Subcutaneous adipose tissue (tissue), 4 donors: ENCODE measurements around the gene CDC42BPA. TPM values are rescaled to one million over a fixed set of nuclear protein-coding genes. Genes with fewer than 3 reads are reported as not detected.

Experiments
- total RNA-seq, 4 donors: library from RNA; depleted of rRNA; stranded (reverse); fragments of >200 nt; gene quantifications; one replicate each; pipeline ENCODE4 v1.1.0, GENCODE V29; 2016
- TF ChIP-seq, protein P1 (sequence below): fragments of 450-650 bp; IDR thresholded peaks from one replicate; pipeline ENCODE4 v1.5.1; 2016; ENCODE audit warnings: low read depth, mild to moderate bottlenecking, control low read depth, antibody characterized with exemption, moderate library complexity

Gene CDC42BPA
- total RNA-seq, 4 donors from 2014 or later, result 43.2 to 68.2 (median 55.3) TPM

DNA sequence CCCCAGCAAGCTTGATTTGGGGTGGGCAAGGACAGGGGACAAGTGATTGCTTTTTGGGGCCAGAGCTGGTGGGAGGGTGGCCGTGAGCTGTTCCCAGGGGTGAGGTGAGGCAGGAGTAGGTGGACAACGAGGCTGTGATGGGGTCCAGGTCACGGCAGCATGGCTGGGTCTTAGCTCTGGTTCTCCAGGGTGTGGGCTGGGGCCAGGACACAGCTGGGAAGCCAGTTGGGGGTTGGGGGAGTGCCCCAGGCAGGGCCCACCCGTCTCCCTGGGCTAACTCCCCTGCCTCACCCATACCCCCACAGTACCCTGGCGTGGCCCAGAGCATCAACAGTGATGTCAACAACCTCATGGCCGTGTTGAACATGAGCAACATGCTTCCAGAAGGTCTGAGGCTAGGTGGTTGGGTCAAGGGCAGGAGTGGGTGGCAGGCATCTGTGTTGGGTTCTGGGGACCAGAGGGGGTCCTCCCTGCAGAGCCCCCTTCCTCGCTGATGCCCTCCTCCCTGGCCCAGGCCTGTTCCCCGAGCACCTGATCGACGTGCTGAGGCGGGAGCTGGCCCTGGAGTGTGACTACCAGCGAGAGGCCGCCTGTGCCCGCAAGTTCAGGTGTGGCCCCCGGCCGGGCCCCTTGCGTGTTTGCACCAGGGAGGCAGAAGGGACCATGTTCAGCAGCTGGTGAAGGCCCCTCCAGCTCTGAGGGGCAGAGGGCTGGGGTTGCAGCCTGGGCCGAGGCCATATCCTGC lies 334.9 kb downstream of the CDC42BPA start:
- TF ChIP-seq, protein P1, sequence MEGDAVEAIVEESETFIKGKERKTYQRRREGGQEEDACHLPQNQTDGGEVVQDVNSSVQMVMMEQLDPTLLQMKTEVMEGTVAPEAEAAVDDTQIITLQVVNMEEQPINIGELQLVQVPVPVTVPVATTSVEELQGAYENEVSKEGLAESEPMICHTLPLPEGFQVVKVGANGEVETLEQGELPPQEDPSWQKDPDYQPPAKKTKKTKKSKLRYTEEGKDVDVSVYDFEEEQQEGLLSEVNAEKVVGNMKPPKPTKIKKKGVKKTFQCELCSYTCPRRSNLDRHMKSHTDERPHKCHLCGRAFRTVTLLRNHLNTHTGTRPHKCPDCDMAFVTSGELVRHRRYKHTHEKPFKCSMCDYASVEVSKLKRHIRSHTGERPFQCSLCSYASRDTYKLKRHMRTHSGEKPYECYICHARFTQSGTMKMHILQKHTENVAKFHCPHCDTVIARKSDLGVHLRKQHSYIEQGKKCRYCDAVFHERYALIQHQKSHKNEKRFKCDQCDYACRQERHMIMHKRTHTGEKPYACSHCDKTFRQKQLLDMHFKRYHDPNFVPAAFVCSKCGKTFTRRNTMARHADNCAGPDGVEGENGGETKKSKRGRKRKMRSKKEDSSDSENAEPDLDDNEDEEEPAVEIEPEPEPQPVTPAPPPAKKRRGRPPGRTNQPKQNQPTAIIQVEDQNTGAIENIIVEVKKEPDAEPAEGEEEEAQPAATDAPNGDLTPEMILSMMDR, result no peak

DNA sequence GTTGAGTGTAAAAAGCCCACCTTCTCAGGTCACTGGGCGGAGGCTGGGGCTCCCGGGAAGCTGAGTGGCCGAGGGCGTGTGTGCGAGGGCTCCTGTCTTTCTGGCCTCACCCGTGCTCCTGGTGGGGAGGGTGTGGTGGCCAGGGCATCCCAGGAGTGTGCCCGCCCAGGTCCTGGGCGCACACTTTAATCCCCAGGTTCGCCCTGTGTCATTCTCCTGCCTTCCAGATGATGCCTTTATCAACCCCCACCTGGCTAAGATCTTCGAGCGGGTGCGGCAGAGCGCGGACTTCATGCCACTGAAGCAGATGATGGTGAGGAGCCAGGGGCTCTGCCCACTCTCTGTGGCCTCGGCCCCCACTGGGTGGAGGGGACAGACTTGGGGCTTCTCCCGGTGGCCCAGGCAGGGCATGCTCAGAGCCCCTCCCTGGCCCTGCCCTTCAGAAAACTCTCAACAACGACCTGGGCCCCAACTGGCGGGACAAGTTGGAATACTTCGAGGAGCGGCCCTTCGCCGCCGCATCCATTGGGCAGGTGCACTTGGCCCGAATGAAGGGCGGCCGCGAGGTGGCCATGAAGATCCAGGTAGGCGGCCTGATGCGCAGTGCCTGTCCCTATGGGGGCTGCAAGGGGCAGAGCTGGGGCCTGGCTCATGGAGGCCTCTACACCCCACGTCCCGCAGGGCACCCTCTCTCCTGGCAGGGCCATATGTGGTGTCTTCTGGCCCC lies 335.7 kb downstream of the CDC42BPA start:
- TF ChIP-seq, protein P1, result no peak

DNA sequence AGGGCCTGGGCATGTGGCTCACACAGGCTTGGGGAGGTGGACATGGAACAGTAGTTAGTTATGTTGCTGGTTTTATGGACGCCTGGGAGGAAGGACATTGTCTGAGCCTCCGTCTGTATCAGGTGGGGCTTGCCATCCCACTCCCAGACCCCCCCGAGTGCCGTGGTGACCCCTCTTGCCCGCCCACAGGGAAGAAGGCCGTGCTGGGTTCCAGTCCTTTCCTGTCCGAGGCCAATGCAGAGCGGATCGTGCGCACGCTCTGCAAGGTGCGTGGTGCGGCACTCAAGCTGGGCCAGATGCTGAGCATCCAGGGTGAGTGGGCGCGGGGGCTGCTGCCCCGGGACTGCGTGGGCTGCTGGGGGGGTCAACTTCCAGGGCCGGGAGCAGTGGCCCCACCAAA lies 336.5 kb downstream of the CDC42BPA start:
- TF ChIP-seq, protein P1, result no peak

DNA sequence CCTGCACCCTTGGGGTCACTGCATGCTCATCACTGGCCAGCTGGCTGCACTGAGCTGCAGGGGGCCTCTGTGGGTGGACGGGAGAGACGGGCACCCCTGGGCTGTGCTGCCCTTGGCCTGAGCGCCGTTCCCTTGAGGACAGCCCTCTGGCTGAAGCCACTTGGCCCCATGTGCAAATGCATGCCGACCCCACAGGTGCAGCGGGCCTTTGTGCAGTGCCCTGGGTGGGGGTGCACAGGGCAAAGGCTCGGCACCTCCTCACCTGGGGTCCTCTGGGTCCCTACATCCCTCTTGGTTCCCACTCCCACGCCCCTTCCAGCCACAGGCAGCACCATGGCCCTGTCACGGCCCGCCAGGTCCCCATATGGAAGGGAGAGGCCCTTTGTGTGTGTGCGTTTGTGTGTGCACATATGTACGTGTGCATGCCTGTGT lies 336.9 kb downstream of the CDC42BPA start:
- TF ChIP-seq, protein P1, result no peak

DNA sequence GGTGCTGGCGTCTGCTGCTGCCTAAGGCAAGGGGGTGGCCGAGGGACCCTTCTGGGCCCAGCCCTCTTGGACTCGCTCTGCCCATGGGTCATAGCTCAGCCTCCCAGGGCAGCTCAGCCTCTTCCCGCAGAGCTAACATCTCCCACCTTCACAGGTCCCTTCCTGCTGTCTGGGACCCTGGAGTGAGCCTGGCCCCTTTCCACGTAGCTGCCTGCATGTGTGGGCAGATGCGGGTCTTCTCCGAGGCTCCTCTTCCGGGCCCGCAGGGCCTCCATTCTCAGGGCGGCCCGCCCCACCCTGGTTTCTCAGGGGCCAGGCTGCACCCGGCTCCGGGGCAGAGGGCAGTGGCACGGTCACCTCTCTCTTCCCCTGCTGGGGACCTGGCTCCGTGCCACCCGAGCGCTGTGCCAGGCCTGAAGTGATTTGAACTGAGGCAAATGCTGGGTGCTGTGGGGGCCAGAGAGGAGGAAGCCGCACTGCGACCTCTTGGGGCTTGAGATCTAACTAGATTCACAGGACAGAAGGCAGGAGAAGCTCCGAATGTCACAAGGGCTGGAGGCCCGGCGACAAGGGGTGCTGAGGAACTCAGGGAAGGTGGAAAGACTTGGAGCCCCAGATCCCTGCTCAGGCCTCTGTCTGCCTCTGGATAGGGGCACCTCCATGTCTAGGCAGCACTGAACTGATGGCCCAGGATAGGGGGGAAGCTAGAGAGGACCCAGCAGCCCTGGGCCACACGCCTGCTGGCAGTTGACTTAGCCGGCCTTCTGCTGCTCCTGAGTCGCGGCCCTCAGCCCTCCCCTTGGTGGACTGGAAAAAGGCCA lies 337.5 kb downstream of the CDC42BPA start:
- TF ChIP-seq, protein P1, result no peak

DNA sequence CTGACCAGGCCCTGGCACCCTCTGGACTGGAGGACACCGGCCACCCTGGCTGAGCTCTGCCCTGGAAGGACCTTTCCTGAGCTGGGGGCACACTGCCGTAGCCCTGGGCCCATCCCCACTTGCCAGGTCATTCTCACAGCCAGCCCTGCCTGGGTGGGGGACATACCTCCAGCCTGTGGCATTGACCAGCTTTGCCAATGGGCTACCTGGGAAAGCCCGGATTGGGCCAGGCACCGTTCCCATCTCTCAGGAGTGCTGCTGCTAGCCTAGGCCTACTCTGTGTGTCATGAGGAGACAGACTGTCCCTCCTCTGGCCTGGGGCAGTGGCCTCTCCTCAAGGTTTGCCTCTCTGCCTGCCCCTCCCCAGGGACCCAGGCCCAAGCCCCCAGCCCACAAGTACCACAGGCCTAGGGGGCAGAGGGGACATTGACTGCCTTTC lies 338.2 kb downstream of the CDC42BPA start:
- TF ChIP-seq, protein P1, result no peak
